DOHH2 (cell line): ENCODE data around the gene ADCY6.

Source experiments
- H3F3A ChIP-seq: fragments of 200-600 bp; sonication (generic), shearing (Covaris generic); 2 replicates; pipeline ENCODE4 v1.6.0; 2016; ENCODE audit warnings: antibody characterized with exemption, mild to moderate bottlenecking; ENCODE audit not compliant: control insufficient read depth, insufficient read depth
- H3K27ac ChIP-seq: fragments of 200-600 bp; sonication (generic); 2 replicates; pipeline ENCODE4 v1.5.1; 2014; ENCODE audit warnings: low read depth, mild to moderate bottlenecking, low read length, moderate library complexity
- H3K27me3 ChIP-seq: fragments of 200-600 bp; sonication (generic); 2 replicates; pipeline ENCODE4 v1.6.1; 2014; ENCODE audit warnings: mild to moderate bottlenecking, low read length, mixed read lengths; ENCODE audit not compliant: control insufficient read depth
- H3K36me3 ChIP-seq: fragments of 200-600 bp; sonication (generic); 2 replicates; pipeline ENCODE4 v1.6.1; 2014; ENCODE audit warnings: mild to moderate bottlenecking, low read length, moderate library complexity, mixed read lengths; ENCODE audit not compliant: control insufficient read depth
- H3K4me1 ChIP-seq: fragments of 200-600 bp; sonication (generic); 2 replicates; pipeline ENCODE4 v1.6.1; 2014; ENCODE audit warnings: mild to moderate bottlenecking, low read length, mixed read lengths; ENCODE audit not compliant: control insufficient read depth
- H3K4me2 ChIP-seq: fragments of 200-600 bp; sonication (generic); 2 replicates; pipeline ENCODE4 v1.6.0; 2014; ENCODE audit warnings: mild to moderate bottlenecking, low read length, moderate library complexity
- H3K4me3 ChIP-seq: fragments of 200-600 bp; sonication (generic); 2 replicates; pipeline ENCODE4 v1.5.1; 2014; ENCODE audit warnings: mild to moderate bottlenecking, low read length, mixed read lengths
- H3K79me2 ChIP-seq: fragments of 200-600 bp; sonication (generic); 2 replicates; pipeline ENCODE4 v1.6.1; 2014; ENCODE audit warnings: mild to moderate bottlenecking, low read length, mixed read lengths; ENCODE audit not compliant: control insufficient read depth
- H3K9me2 ChIP-seq: fragments of 200-600 bp; sonication (generic); replicated peaks from 2 replicates; pipeline ENCODE4 v1.6.1; 2014; ENCODE audit warnings: mild to moderate bottlenecking, low read length, mixed read lengths; ENCODE audit not compliant: control insufficient read depth
- H3K9me3 ChIP-seq: fragments of 200-600 bp; sonication (generic); 2 replicates; pipeline ENCODE4 v1.6.1; 2014; ENCODE audit warnings: antibody characterized with exemption, low read length, mixed read lengths; ENCODE audit not compliant: control insufficient read depth, insufficient read depth
- H4K20me1 ChIP-seq: fragments of 200-600 bp; sonication (generic); 2 replicates; pipeline ENCODE4 v1.6.0; 2014; ENCODE audit warnings: low read depth, mild to moderate bottlenecking, antibody characterized with exemption, low read length, moderate library complexity; ENCODE audit not compliant: control insufficient read depth, insufficient read depth
- CTCF ChIP-seq: fragments of 200-600 bp; sonication (generic); IDR thresholded peaks from one replicate; pipeline ENCODE4 v1.5.1; 2014; ENCODE audit warnings: antibody characterized with exemption, mild to moderate bottlenecking, low read depth, low read length; ENCODE audit not compliant: poor library complexity, severe bottlenecking
- EZH2phosphoT487 ChIP-seq: fragments of 200-600 bp; sonication (generic); IDR thresholded peaks from 2 replicates; pipeline ENCODE4 v1.6.1; 2017; ENCODE audit warnings: borderline replicate concordance, mild to moderate bottlenecking, antibody characterized with exemption, low read length, moderate library complexity, mixed read lengths

The ADCY6 gene

GRCh38 chr12:48814262-48815125 is 25.6 kb upstream of the ADCY6 start:
- Histone ChIP-seq H3K9me3 (no peaks in the 10 kb centered on the region), H3K27ac (peak overlapping the region; percentile 79), H3K79me2 (no peaks in the 10 kb centered on the region), H3K27me3 (peaks cover 20% of the 10 kb centered on the region), H3K9me2 (no peaks in the 10 kb centered on the region), H3K4me1 (peaks cover 33% of the 10 kb centered on the region), H4K20me1 (no peaks in the 10 kb centered on the region), H3K4me2 (peak overlapping the region; percentile 86), H3F3A (peaks cover 10% of the 10 kb centered on the region; the same call in 1 of the 2 replicates), H3K36me3 (no peaks in the 10 kb centered on the region), H3K4me3 (peak overlapping the region; percentile 76)
- TF ChIP-seq EZH2phosphoT487 (no peak), CTCF (peak; percentile 98)

GRCh38 chr12:48813465-48814261 is 24.8 kb upstream of the ADCY6 start:
- no peaks in the 10 kb centered on the region for H3K36me3 ChIP-seq
- no peaks in the 10 kb centered on the region for H4K20me1 ChIP-seq
- H3K27ac ChIP-seq: no peak overlapping the region
- H3K4me1 ChIP-seq: peaks cover 29% of the 10 kb centered on the region
- H3K9me3 ChIP-seq: no peaks in the 10 kb centered on the region
- H3K27me3 ChIP-seq: peaks cover 20% of the 10 kb centered on the region
- H3F3A ChIP-seq: peaks cover 10% of the 10 kb centered on the region; the same call in 1 of the 2 replicates
- no peak for TF ChIP-seq EZH2phosphoT487
- no peak for TF ChIP-seq CTCF
- peak overlapping the region; percentile 76 for H3K4me3 ChIP-seq
- H3K79me2 ChIP-seq: no peaks in the 10 kb centered on the region
- H3K4me2 ChIP-seq: peak overlapping the region; percentile 86
- H3K9me2 ChIP-seq: no peaks in the 10 kb centered on the region

- TF ChIP-seq EZH2phosphoT487 (no peak), CTCF (no peak)
- Histone ChIP-seq H3K27me3 (peaks cover 13% of the 10 kb centered on the region), H3F3A (peaks cover 8% of the 10 kb centered on the region; the same call in 1 of the 2 replicates), H3K27ac (no peak overlapping the region), H3K4me3 (no peak overlapping the region), H4K20me1 (no peaks in the 10 kb centered on the region), H3K36me3 (no peaks in the 10 kb centered on the region), H3K79me2 (no peaks in the 10 kb centered on the region), H3K4me1 (peaks cover 22% of the 10 kb centered on the region), H3K9me2 (no peaks in the 10 kb centered on the region), H3K9me3 (no peaks in the 10 kb centered on the region), H3K4me2 (no peak overlapping the region)
Measured at GRCh38 chr12:48812389-48812788, 23.5 kb upstream of the ADCY6 start.
